OCI-LY7 (cell line): ENCODE data around the gene TTC28.

Source experiments
- EZH2phosphoT487 ChIP-seq: fragments of 200-600 bp; sonication (generic); IDR thresholded peaks from 2 replicates; pipeline ENCODE4 v1.6.1; 2018; ENCODE audit warnings: low read depth, borderline replicate concordance, mild to moderate bottlenecking, mixed run types, antibody characterized with exemption, low read length, moderate library complexity, mixed read lengths
- TF ChIP-seq, protein P1 (sequence below): fragments of 200-600 bp; sonication (generic); conservative IDR thresholded peaks from 2 replicates; pipeline ENCODE4 v1.5.1; 2014; ENCODE audit warnings: mild to moderate bottlenecking, antibody characterized with exemption, low read length, moderate library complexity, mixed read lengths

DNA sequence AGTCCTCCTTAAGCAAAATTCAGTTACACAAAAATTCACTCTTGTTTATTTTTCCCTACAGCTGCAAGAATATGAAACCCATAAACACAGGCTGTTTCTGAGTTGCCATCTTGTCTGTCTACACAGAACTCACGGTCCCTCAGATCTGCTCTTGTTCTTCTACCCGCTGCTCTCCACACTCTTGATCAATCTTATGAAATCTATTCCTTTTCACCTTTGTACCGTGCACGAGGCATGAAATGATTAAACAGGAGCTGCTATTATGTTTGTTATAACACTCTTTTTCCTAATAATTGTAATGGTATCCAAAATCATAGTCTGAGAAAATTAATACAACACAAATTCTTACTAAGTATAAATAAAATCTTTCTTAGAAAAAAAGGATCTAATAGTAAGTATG, 494.5 kb downstream of the TTC28 start:
- TF ChIP-seq, protein P1, sequence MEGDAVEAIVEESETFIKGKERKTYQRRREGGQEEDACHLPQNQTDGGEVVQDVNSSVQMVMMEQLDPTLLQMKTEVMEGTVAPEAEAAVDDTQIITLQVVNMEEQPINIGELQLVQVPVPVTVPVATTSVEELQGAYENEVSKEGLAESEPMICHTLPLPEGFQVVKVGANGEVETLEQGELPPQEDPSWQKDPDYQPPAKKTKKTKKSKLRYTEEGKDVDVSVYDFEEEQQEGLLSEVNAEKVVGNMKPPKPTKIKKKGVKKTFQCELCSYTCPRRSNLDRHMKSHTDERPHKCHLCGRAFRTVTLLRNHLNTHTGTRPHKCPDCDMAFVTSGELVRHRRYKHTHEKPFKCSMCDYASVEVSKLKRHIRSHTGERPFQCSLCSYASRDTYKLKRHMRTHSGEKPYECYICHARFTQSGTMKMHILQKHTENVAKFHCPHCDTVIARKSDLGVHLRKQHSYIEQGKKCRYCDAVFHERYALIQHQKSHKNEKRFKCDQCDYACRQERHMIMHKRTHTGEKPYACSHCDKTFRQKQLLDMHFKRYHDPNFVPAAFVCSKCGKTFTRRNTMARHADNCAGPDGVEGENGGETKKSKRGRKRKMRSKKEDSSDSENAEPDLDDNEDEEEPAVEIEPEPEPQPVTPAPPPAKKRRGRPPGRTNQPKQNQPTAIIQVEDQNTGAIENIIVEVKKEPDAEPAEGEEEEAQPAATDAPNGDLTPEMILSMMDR: no peak
- no peak for TF ChIP-seq EZH2phosphoT487
